CD4-positive, alpha-beta T cell (primary cell): ENCODE results near the gene MCFD2. TPM values are rescaled to one million over a fixed set of nuclear protein-coding genes. Genes with fewer than 3 reads are reported as not detected.

Experiments
- ATAC-seq: fragments of 200-7000 bp; cut with Tn5 transposase; one replicate; pipeline ENCODE4 v1.10.0; 2022; ENCODE audit warnings: mild to moderate bottlenecking; ENCODE audit not compliant: poor library complexity
- CTCF ChIA-PET: fragments of 350-600 bp; sonication (Branson Sonifier 250); formaldehyde crosslinking; loops from one replicate; lab custom pipeline; 2021; ENCODE audit warnings: antibody characterized with exemption, inconsistent platforms; lab: Charles Lee
- POLR2A ChIA-PET: fragments of 350-600 bp; sonication (Branson Sonifier 250); formaldehyde crosslinking; loops from one replicate; lab custom pipeline; 2021; ENCODE audit warnings: antibody characterized with exemption, inconsistent platforms; lab: Charles Lee
- DNase-seq, 14 experiments: peaks; one replicate each; pipeline ENCODE4 v3.0.0-alpha.2; 2013 to 2020; ENCODE audit warnings: mixed read lengths in 2 of 14
- H3K27ac ChIP-seq, 2 donors: one replicate each; pipeline versions ENCODE4 v1.5.1 to v1.7.0; 2013; ENCODE audit warnings: low read length in 2 of 2, low read depth in 1 of 2, mild to moderate bottlenecking in 1 of 2
- H3K27me3 ChIP-seq, 2 experiments: 1 replicate in 1 of 2; 2 replicates in 1 of 2; pipeline versions ENCODE4 v1.6.1 to v1.7.0; 2013; ENCODE audit warnings: low read length in 2 of 2, control low read depth in 1 of 2, mild to moderate bottlenecking in 1 of 2, moderate library complexity in 1 of 2; ENCODE audit not compliant: insufficient read depth in 2 of 2, control insufficient read depth in 1 of 2
- H3K36me3 ChIP-seq: one replicate; pipeline ENCODE4 v1.6.1; 2013; ENCODE audit warnings: low read length, control low read depth; ENCODE audit not compliant: insufficient read depth
- H3K4me1 ChIP-seq: one replicate; pipeline ENCODE4 v1.6.1; 2013; ENCODE audit warnings: low read length, control low read depth; ENCODE audit not compliant: insufficient read depth
- H3K4me3 ChIP-seq: one replicate; pipeline ENCODE4 v1.5.1; 2013; ENCODE audit warnings: mild to moderate bottlenecking, low read length, moderate library complexity
- H3K9me3 ChIP-seq, 2 experiments: 1 replicate in 1 of 2; 2 replicates in 1 of 2; pipeline versions ENCODE4 v1.6.1 to v1.7.0; 2013; ENCODE audit warnings: low read length in 2 of 2, mild to moderate bottlenecking in 2 of 2, control low read depth in 1 of 2, moderate library complexity in 1 of 2; ENCODE audit not compliant: control insufficient read depth in 1 of 2, insufficient read depth in 1 of 2
- H3K27ac Mint-ChIP-seq: one replicate; pipeline ENCODE4 v1.8.0; 2020; ENCODE audit warnings: mixed read lengths
- H3K27me3 Mint-ChIP-seq: one replicate; pipeline ENCODE4 v1.8.0; 2021; ENCODE audit warnings: mixed read lengths
- H3K36me3 Mint-ChIP-seq: one replicate; pipeline ENCODE4 v1.8.0; 2021; ENCODE audit warnings: low read depth, mixed read lengths
- H3K4me1 Mint-ChIP-seq: one replicate; pipeline ENCODE4 v1.8.0; 2021; ENCODE audit warnings: low read depth, mixed read lengths
- H3K4me3 Mint-ChIP-seq: one replicate; pipeline ENCODE4 v1.8.0; 2020; ENCODE audit warnings: mild to moderate bottlenecking, mixed read lengths
- H3K9me3 Mint-ChIP-seq: one replicate; pipeline ENCODE4 v1.8.0; 2020; ENCODE audit warnings: mixed read lengths
- intact Hi-C, 2 experiments: fragments of 100-400 bp; cut with DNase I in 1 of 2; cut with micrococcal nuclease in 1 of 2; formaldehyde crosslinking; loops; one replicate each; pipeline versions ENCODE4 v1.15.1 to v1.9.0; 2023 to 2025; cut with DNase I, micrococcal nuclease
- total RNA-seq, 174 experiments: library from RNA in 2 of 174; stranded (reverse) in 2 of 174; gene quantifications; one replicate each; pipeline ENCODE4 v1.2.3 and lab custom pipeline; 2021 to 2026
- TF ChIP-seq, protein P1 (sequence below): fragments of 200-600 bp; IDR thresholded peaks from one replicate; pipeline ENCODE4 v1.8.0; 2022; ENCODE audit warnings: antibody characterized with exemption, mild to moderate bottlenecking

MCFD2 gene
- total RNA-seq, 2 experiments from 2014 or later, result 29.1 to 29.7 TPM

GRCh38 chr2:46871976-46872381 lies 43.6 kb downstream of the MCFD2 start:
- Mint-ChIP-seq H3K4me1 (no peaks in the 10 kb centered on the region), H3K27me3 (no peaks in the 10 kb centered on the region), H3K27ac (no peak overlapping the region), H3K36me3 (no peaks in the 10 kb centered on the region), H3K4me3 (no peak overlapping the region), H3K9me3 (no peaks in the 10 kb centered on the region)
- intact Hi-C loops, result loop anchor here in 1 of 2 experiments (2.0 kb wide), 1 partner anchor 865 kb away; no protein-coding TSS in a partner anchor
- Histone ChIP-seq H3K4me3 (no peak overlapping the region), H3K9me3 (no peaks in the 10 kb centered on the region), H3K36me3 (no peaks in the 10 kb centered on the region), H3K27me3 (no peaks in the 10 kb centered on the region), H3K4me1 (no peaks in the 10 kb centered on the region), H3K27ac (no peak overlapping the region)
- no peak for DNase-seq
- POLR2A ChIA-PET, result no interaction called here
- TF ChIP-seq, protein P1, sequence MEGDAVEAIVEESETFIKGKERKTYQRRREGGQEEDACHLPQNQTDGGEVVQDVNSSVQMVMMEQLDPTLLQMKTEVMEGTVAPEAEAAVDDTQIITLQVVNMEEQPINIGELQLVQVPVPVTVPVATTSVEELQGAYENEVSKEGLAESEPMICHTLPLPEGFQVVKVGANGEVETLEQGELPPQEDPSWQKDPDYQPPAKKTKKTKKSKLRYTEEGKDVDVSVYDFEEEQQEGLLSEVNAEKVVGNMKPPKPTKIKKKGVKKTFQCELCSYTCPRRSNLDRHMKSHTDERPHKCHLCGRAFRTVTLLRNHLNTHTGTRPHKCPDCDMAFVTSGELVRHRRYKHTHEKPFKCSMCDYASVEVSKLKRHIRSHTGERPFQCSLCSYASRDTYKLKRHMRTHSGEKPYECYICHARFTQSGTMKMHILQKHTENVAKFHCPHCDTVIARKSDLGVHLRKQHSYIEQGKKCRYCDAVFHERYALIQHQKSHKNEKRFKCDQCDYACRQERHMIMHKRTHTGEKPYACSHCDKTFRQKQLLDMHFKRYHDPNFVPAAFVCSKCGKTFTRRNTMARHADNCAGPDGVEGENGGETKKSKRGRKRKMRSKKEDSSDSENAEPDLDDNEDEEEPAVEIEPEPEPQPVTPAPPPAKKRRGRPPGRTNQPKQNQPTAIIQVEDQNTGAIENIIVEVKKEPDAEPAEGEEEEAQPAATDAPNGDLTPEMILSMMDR, result no peak
- CTCF ChIA-PET, result no interaction called here
- no peak for ATAC-seq

DNA sequence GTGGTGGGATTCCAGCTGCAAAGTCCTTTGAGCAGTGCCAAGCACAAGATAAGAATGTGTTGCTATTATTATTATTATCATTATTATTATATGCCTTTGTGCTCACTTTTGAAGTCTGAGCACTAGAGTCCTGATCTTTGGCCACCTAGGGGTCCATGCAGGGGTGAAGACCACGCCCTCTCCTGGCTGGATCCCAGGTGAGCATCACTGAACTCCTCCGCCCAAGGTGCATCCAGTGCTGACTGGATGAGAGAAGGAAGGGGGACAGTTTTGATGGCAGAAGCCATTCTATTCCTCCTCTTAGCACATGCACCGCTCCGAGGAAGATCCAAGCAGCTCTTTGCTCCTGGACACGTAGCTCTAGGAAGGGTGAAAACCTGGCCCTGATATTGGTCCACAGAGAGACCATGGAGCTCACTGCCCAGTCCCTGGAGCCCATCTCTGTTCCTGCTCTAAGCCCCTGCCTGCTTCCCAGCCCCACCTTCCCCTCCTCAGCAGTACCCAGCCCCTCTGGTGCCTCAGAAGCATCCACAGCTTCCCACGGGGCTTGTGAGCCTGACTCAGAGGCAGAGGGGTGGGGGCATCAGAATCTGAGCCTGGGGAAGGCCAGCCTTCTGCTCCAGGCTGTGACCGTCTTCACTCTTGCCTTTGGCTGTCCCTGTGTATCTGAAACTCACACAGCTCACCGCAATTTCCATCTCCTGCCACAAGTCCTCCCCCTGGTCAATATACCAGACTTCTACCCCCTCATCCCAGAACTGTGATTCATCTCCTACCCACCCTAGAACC lies 45.4 kb downstream of the MCFD2 start:
- H3K36me3 ChIP-seq, result no peaks in the 10 kb centered on the region
- no peak overlapping the region for H3K27ac ChIP-seq
- no peaks in the 10 kb centered on the region for H3K27me3 ChIP-seq
- ATAC-seq, result no peak
- Mint-ChIP-seq H3K36me3 (no peaks in the 10 kb centered on the region), H3K4me1 (peaks cover 5% of the 10 kb centered on the region), H3K27ac (no peak overlapping the region), H3K27me3 (no peaks in the 10 kb centered on the region), H3K4me3 (no peak overlapping the region), H3K9me3 (peaks cover under 1% of the 10 kb centered on the region)
- intact Hi-C loops, result no loop called here
- H3K4me1 ChIP-seq, result no peaks in the 10 kb centered on the region
- POLR2A ChIA-PET, result no interaction called here
- CTCF ChIA-PET, result no interaction called here
- no peak for DNase-seq
- peaks cover 8 to 9% of the 10 kb centered on the region in 2 experiments for H3K9me3 ChIP-seq
- H3K4me3 ChIP-seq, result no peak overlapping the region
- TF ChIP-seq, protein P1, result no peak

GRCh38 chr2:46869621-46870020 lies 46.0 kb downstream of the MCFD2 start:
- H3K27me3 ChIP-seq, result no peaks in the 10 kb centered on the region
- no peaks in the 10 kb centered on the region for H3K4me1 ChIP-seq
- DNase-seq (no peak), ATAC-seq (no peak)
- TF ChIP-seq, protein P1, result no peak
- peaks cover 6% of the 10 kb centered on the region for H3K9me3 Mint-ChIP-seq
- no peak overlapping the region for H3K27ac ChIP-seq
- intact Hi-C loops, result no loop called here
- peaks cover 12 to 13% of the 10 kb centered on the region in 2 experiments for H3K9me3 ChIP-seq
- H3K4me1 Mint-ChIP-seq, result peaks cover 5% of the 10 kb centered on the region
- CTCF ChIA-PET, result no interaction called here
- no peaks in the 10 kb centered on the region for H3K36me3 ChIP-seq
- no peak overlapping the region for H3K4me3 ChIP-seq
- H3K27ac Mint-ChIP-seq, result no peak overlapping the region
- POLR2A ChIA-PET, result no interaction called here
- H3K36me3 Mint-ChIP-seq, result no peaks in the 10 kb centered on the region
- H3K4me3 Mint-ChIP-seq, result no peak overlapping the region
- H3K27me3 Mint-ChIP-seq, result no peaks in the 10 kb centered on the region
